ENCODE measurements around the gene LGALSL.

Gene LGALSL

GRCh38 chr2:64474636-64475035 is 20.7 kb downstream of the LGALSL start:
- H3K36me3 ChIP-seq (ENCODE audit: control insufficient read depth, low read depth, low read length) = no peaks in the 10 kb centered on the region
- H3K4me3 ChIP-seq (ENCODE audit: low read length) = no peak overlapping the region
- peaks cover 14% of the 10 kb centered on the region for H3K4me1 ChIP-seq (ENCODE audit: control insufficient read depth, low read depth, low read length)
- H3K27me3 ChIP-seq (ENCODE audit: control insufficient read depth, insufficient read depth, low read length) = no peaks in the 10 kb centered on the region
- H3K27ac ChIP-seq (ENCODE audit: low read length) = no peak overlapping the region
- H3K9ac ChIP-seq (ENCODE audit: low read length) = no peak overlapping the region
- no peaks in the 10 kb centered on the region for H3K9me3 ChIP-seq (ENCODE audit: control insufficient read depth, low read depth, low read length)

- Histone ChIP-seq H3K36me3 (ENCODE audit: control insufficient read depth, low read depth, low read length) (no peaks in the 10 kb centered on the region), H3K9me3 (ENCODE audit: control insufficient read depth, low read depth, low read length) (no peaks in the 10 kb centered on the region), H3K4me1 (ENCODE audit: control insufficient read depth, low read depth, low read length) (peaks cover 9% of the 10 kb centered on the region), H3K27me3 (ENCODE audit: control insufficient read depth, insufficient read depth, low read length) (no peaks in the 10 kb centered on the region), H3K4me3 (ENCODE audit: low read length) (no peak overlapping the region), H3K27ac (ENCODE audit: low read length) (no peak overlapping the region), H3K9ac (ENCODE audit: low read length) (no peak overlapping the region)
Measured at GRCh38 chr2:64477037-64477436, 23.1 kb downstream of the LGALSL start.

- peaks cover 9% of the 10 kb centered on the region for H3K4me1 ChIP-seq (ENCODE audit: control insufficient read depth, low read depth, low read length)
- no peak overlapping the region for H3K9ac ChIP-seq (ENCODE audit: low read length)
- no peaks in the 10 kb centered on the region for H3K9me3 ChIP-seq (ENCODE audit: control insufficient read depth, low read depth, low read length)
- no peak overlapping the region for H3K4me3 ChIP-seq (ENCODE audit: low read length)
- no peak overlapping the region for H3K27ac ChIP-seq (ENCODE audit: low read length)
- H3K27me3 ChIP-seq (ENCODE audit: control insufficient read depth, insufficient read depth, low read length) = no peaks in the 10 kb centered on the region
- no peaks in the 10 kb centered on the region for H3K36me3 ChIP-seq (ENCODE audit: control insufficient read depth, low read depth, low read length)
Measured at GRCh38 chr2:64477979-64478378, 24.0 kb downstream of the LGALSL start.

GRCh38 chr2:64478502-64479230 is 24.7 kb downstream of the LGALSL start:
- Histone ChIP-seq H3K36me3 (ENCODE audit: control insufficient read depth, low read depth, low read length) (no peaks in the 10 kb centered on the region), H3K27ac (ENCODE audit: low read length) (no peak overlapping the region), H3K4me1 (ENCODE audit: control insufficient read depth, low read depth, low read length) (peaks cover 9% of the 10 kb centered on the region), H3K9me3 (ENCODE audit: control insufficient read depth, low read depth, low read length) (no peaks in the 10 kb centered on the region), H3K4me3 (ENCODE audit: low read length) (no peak overlapping the region), H3K9ac (ENCODE audit: low read length) (no peak overlapping the region), H3K27me3 (ENCODE audit: control insufficient read depth, insufficient read depth, low read length) (no peaks in the 10 kb centered on the region)

- no peaks in the 10 kb centered on the region for H3K36me3 ChIP-seq (ENCODE audit: control insufficient read depth, low read depth, low read length)
- peaks cover 3% of the 10 kb centered on the region for H3K4me1 ChIP-seq (ENCODE audit: control insufficient read depth, low read depth, low read length)
- H3K9me3 ChIP-seq (ENCODE audit: control insufficient read depth, low read depth, low read length) = no peaks in the 10 kb centered on the region
- no peak overlapping the region for H3K4me3 ChIP-seq (ENCODE audit: low read length)
- H3K27ac ChIP-seq (ENCODE audit: low read length) = no peak overlapping the region
- H3K27me3 ChIP-seq (ENCODE audit: control insufficient read depth, insufficient read depth, low read length) = no peaks in the 10 kb centered on the region
- no peak overlapping the region for H3K9ac ChIP-seq (ENCODE audit: low read length)
Measured at GRCh38 chr2:64479259-64480117, 25.5 kb downstream of the LGALSL start.

- Histone ChIP-seq H3K4me3 (ENCODE audit: low read length) (no peak overlapping the region), H3K27ac (ENCODE audit: low read length) (no peak overlapping the region), H3K36me3 (ENCODE audit: control insufficient read depth, low read depth, low read length) (no peaks in the 10 kb centered on the region), H3K27me3 (ENCODE audit: control insufficient read depth, insufficient read depth, low read length) (no peaks in the 10 kb centered on the region), H3K9me3 (ENCODE audit: control insufficient read depth, low read depth, low read length) (no peaks in the 10 kb centered on the region), H3K9ac (ENCODE audit: low read length) (no peak overlapping the region), H3K4me1 (ENCODE audit: control insufficient read depth, low read depth, low read length) (no peaks in the 10 kb centered on the region)
Measured at GRCh38 chr2:64481665-64482064, 27.7 kb downstream of the LGALSL start.

- H3K27ac ChIP-seq (ENCODE audit: low read length) = no peak overlapping the region
- H3K4me1 ChIP-seq (ENCODE audit: control insufficient read depth, low read depth, low read length) = no peaks in the 10 kb centered on the region
- no peak overlapping the region for H3K9ac ChIP-seq (ENCODE audit: low read length)
- no peak overlapping the region for H3K4me3 ChIP-seq (ENCODE audit: low read length)
- H3K36me3 ChIP-seq (ENCODE audit: control insufficient read depth, low read depth, low read length) = no peaks in the 10 kb centered on the region
- H3K27me3 ChIP-seq (ENCODE audit: control insufficient read depth, insufficient read depth, low read length) = no peaks in the 10 kb centered on the region
- no peaks in the 10 kb centered on the region for H3K9me3 ChIP-seq (ENCODE audit: control insufficient read depth, low read depth, low read length)
Measured at GRCh38 chr2:64482243-64482642, 28.3 kb downstream of the LGALSL start.

- no peak overlapping the region for H3K27ac ChIP-seq (ENCODE audit: low read length)
- no peaks in the 10 kb centered on the region for H3K36me3 ChIP-seq (ENCODE audit: control insufficient read depth, low read depth, low read length)
- H3K27me3 ChIP-seq (ENCODE audit: control insufficient read depth, insufficient read depth, low read length) = no peaks in the 10 kb centered on the region
- no peak overlapping the region for H3K9ac ChIP-seq (ENCODE audit: low read length)
- H3K4me1 ChIP-seq (ENCODE audit: control insufficient read depth, low read depth, low read length) = no peaks in the 10 kb centered on the region
- H3K9me3 ChIP-seq (ENCODE audit: control insufficient read depth, low read depth, low read length) = no peaks in the 10 kb centered on the region
- H3K4me3 ChIP-seq (ENCODE audit: low read length) = no peak overlapping the region
Measured at GRCh38 chr2:64482765-64483504, 29.0 kb downstream of the LGALSL start.

GRCh38 chr2:64485331-64485730 is 31.4 kb downstream of the LGALSL start:
- H3K4me1 ChIP-seq (ENCODE audit: control insufficient read depth, low read depth, low read length) = peaks cover 5% of the 10 kb centered on the region
- H3K9ac ChIP-seq (ENCODE audit: low read length) = no peak overlapping the region
- H3K9me3 ChIP-seq (ENCODE audit: control insufficient read depth, low read depth, low read length) = no peaks in the 10 kb centered on the region
- no peaks in the 10 kb centered on the region for H3K36me3 ChIP-seq (ENCODE audit: control insufficient read depth, low read depth, low read length)
- no peaks in the 10 kb centered on the region for H3K27me3 ChIP-seq (ENCODE audit: control insufficient read depth, insufficient read depth, low read length)
- H3K27ac ChIP-seq (ENCODE audit: low read length) = no peak overlapping the region
- no peak overlapping the region for H3K4me3 ChIP-seq (ENCODE audit: low read length)

GRCh38 chr2:64485961-64486360 is 32.0 kb downstream of the LGALSL start:
- Histone ChIP-seq H3K9ac (ENCODE audit: low read length) (no peak overlapping the region), H3K9me3 (ENCODE audit: control insufficient read depth, low read depth, low read length) (no peaks in the 10 kb centered on the region), H3K36me3 (ENCODE audit: control insufficient read depth, low read depth, low read length) (no peaks in the 10 kb centered on the region), H3K4me3 (ENCODE audit: low read length) (no peak overlapping the region), H3K27ac (ENCODE audit: low read length) (no peak overlapping the region), H3K4me1 (ENCODE audit: control insufficient read depth, low read depth, low read length) (peaks cover 5% of the 10 kb centered on the region), H3K27me3 (ENCODE audit: control insufficient read depth, insufficient read depth, low read length) (no peaks in the 10 kb centered on the region)

GRCh38 chr2:64487256-64488049 is 33.5 kb downstream of the LGALSL start:
- H3K27ac ChIP-seq (ENCODE audit: low read length) = no peak overlapping the region
- no peaks in the 10 kb centered on the region for H3K27me3 ChIP-seq (ENCODE audit: control insufficient read depth, insufficient read depth, low read length)
- H3K4me3 ChIP-seq (ENCODE audit: low read length) = no peak overlapping the region
- peaks cover 8% of the 10 kb centered on the region for H3K4me1 ChIP-seq (ENCODE audit: control insufficient read depth, low read depth, low read length)
- no peaks in the 10 kb centered on the region for H3K9me3 ChIP-seq (ENCODE audit: control insufficient read depth, low read depth, low read length)
- H3K36me3 ChIP-seq (ENCODE audit: control insufficient read depth, low read depth, low read length) = no peaks in the 10 kb centered on the region
- no peak overlapping the region for H3K9ac ChIP-seq (ENCODE audit: low read length)

All from iPS-18a (cell line).